Astrocyte (in vitro differentiated cells and primary cell): ENCODE data around the gene PAX6.

Experiments
- CTCF ChIP-seq: IDR thresholded peaks from 2 replicates; pipeline ENCODE4 v1.5.1; 2011; ENCODE audit warnings: low read depth, mild to moderate bottlenecking, inconsistent platforms, low read length, moderate library complexity; ENCODE audit not compliant: insufficient read depth
- EZH2 ChIP-seq: IDR thresholded peaks from 2 replicates; pipeline ENCODE4 v1.6.1; 2012; ENCODE audit warnings: mild to moderate bottlenecking, low read length, inconsistent platforms; ENCODE audit not compliant: insufficient read depth

- TF ChIP-seq CTCF (no peak), EZH2 (no peak)
Observed at GRCh38 chr11:31834237-31834636, 23.1 kb upstream of the PAX6 start.
